Measurements from ENCODE around the gene PHPT1.
"Not testable (repeated sequence)": the region's sequence is repeated elsewhere in the genome, so short reads cannot be mapped to it uniquely, and the experiment has no call there.

PHPT1 gene

DNA sequence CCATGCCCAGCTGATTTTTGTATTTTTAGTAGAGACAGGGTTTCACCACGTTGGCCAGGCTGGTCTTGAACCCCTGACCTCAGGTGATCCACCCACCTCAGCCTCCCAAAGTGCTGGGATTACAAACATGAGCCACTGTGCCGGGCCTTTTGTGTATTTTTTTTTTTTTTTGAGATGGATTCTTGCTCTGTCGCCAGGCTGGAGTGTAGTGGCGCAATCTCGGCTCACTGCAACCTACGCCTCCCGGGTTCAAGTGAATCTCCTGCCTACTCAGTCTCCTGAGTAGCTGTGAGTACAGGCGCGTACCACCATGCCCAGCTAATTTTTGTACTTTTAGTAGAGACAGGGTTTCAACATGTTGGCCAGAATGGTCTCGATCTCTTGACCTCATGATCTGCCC lies 34.5 kb downstream of the PHPT1 start:
- DNase-seq (ENCODE audit: low spot score) = not testable (repeated sequence)

DNA sequence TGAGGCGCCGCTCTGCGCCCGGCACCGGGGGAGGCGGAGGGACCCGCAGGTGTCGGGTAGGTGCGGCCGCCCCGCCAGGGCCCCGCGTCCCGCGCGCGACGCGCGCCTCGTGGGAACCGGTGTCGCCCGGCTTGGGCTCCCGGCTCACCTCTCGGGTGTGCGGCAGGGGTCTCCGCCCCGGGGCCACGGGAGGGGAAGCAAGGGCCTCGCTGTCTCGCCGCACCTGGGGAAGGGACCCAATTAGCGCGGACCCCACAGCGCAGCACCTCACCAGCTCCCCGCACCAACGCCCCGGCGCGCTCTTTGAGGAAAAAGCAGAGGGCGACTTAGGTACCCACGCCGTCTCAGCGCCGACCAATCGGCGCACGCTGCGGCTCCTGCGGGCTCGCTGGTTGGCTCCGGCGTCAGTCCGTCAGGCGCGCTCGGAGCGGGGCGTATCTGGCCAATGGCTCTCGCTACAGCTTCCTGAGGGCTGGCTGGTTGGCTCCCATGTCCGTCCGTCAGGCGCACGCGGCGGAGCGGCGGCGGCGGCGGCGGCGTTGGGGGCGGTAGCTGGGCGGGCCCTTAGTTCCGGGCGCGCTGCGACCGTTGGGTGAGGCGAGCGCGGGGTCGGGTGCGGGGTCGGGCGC lies 36.9 kb downstream of the PHPT1 start, which contains the start of gene TRAF2:
Gene TRAF2, plus strand, starts transcription at position 567 of the 629 bp plus-strand sequence. CDS start 12,225 bp downstream, outside the sequence.
- peak; percentile 98 for DNase-seq (ENCODE audit: low spot score)

DNA sequence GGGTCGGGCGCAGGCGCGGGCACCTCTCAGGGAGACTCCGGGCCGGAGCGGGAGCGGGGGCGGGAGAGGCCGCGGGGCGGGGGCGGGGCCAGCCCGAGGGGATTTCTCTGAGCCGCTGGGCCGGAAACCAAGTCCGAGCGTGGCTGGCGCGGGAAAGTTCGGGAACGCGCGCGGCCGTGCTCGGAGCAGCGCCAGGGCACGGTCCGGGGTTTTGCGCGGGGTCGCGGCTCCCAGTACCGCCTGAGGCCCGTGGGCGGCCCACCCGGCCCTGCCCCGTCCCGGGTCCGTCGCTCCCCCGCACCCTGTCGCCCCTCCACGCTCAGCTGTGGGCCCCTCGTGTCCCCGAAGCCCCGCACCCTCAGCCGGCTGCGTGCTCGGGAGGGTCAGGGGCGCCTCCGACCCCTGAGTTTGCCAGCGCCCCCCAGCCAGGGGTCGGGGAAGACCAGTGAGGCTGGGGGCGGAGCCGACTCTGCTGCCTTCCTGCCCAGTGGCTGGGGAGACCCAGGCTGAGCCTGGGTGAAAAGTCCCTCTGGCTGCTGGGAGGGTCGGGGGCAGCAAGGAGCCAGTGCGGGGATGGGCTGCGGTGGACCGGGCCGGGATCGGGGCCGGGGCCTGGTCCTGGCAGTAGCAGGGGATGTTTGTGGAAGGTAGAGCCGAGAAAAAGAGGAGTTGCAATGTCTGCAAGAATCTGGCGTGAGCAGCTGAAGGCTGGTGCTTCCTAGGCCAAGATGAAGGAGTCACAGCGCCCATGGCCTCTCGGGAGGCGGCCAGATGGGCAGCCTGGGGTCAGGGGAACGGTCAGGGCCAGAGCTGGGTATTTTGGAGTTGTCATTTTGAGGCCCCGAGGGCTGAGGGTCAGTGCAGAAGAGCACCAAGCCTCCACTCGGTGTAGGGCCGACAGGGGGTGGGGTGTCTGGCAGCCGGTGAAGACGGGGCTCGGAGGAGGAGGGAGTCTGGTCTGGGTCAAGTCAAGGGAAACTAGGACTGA lies 37.7 kb downstream of the PHPT1 start:
- DNase-seq (ENCODE audit: low spot score) = peak; percentile 57

DNA sequence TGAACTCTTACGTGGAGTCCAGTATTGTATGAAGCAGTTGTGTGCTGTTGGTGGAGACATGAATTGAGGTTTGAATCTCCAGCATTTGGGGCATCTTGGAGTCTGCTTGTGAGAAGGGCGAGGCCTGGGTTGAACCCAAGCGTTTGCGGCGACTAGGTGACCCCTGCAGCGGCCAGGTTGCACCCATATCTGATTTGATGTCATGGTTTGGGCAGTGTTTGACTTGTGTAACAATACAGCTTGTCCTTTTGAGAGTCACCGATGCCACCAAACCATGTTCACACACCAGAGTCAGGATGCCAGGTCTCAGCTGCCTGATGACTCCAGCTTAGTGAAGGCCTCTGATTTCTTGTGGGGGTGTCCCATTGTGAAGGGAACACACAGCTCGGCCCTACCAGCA lies 39.2 kb downstream of the PHPT1 start:
- no peak for DNase-seq (ENCODE audit: low spot score)

DNA sequence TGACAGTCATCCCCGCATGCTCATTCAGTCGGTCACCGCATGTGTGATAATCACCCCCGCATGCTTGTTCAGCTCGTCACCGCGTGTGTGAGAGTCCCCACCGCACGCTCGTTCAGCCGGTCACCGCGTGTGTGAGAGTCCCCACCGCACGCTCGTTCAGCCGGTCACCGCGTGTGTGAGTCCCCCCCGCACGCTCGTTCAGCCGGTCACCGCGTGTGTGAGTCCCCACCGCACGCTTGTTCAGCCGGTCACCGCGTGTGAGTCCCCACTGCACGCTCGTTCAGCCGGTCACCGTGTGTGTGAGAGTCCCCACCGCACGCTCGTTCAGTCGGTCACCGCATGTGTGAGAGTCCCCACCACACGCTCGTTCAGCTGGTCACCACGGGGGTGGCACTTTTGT lies 40.6 kb downstream of the PHPT1 start:
- no peak for DNase-seq (ENCODE audit: low spot score)

DNA sequence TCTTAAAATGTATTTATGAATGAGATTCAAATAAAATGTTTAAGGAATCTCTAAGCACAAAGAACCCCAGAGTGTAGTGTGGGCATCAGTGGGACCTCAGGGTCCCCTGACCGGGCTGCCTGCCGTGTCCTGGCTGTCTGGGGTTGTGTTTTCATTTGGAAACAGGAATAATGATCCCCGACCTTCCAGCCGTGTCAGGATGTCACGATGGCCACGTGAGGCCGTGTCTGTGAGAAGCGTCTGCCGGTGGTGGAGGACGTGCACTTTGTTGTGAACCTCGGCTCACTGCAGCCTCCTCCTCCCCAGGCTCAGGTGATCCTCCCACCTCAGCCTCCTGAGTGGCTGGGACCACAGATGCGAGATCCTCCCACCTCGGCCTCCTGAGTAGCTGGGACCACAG lies 41.5 kb downstream of the PHPT1 start:
- DNase-seq (ENCODE audit: low spot score) = no peak

DNA sequence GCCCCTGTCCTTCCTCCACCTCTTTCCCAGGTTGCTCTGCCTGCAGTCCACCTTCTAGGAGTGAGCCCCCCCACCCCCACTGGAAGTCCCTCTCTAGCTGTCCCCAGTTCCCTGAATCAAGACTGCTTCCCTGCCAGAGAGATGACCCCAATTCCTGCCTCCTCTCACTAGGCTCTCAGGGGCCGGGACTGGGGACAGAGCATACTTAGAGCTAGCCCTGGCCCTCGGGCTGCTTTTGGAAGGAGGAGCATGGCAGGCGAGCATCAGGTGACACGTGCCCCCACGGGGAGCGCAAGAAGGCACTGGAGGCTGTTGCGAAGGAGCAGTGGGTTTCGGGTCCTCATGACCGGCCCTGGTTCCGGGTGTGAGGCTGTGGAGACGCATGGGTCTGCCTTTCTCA lies 46.8 kb downstream of the PHPT1 start:
- no peak for DNase-seq (ENCODE audit: low spot score)

DNA sequence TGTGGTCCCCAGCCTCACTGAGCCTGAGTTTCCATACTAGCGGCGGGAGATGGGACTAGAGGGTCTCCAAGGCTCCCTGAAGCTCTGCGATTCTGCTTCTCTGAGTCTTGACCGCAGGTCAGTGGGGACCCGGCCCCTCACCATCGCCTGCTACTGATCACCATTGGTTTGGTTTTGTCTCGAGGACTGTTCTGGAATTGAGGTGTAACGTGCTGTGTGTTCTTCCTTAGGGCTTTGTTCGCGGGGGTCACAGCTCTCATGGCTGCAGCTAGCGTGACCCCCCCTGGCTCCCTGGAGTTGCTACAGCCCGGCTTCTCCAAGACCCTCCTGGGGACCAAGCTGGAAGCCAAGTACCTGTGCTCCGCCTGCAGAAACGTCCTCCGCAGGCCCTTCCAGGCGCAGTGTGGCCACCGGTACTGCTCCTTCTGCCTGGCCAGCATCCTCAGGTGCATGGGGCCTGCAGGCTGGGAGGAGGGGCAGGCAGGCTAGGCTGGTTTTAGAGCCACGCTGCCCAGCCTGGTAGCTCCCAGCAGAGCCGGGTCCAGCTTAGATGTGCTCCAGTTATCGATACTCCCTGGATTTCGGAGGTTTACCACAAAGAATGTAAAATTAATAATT lies 49.4 kb downstream of the PHPT1 start:
- DNase-seq (ENCODE audit: low spot score) = no peak

DNA sequence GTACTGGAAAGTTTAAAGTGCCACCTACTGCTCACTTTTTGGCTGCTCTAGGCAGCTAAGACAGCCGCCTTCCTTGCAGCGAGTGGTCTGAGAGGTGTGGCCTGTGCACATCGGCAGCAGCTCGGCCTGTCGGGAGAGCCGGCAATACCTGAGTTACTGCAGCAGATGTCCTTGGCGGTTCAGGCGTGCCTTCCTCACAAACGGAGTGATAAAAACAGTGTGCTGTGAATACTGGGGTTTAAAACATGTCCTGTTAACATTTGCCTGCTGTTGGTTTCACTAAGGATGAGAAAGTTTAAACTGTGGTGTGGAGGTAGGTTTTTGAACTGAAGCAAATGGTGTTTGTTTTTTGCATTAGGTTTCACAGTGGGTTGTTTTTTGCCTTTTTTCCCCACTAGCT lies 50.0 kb downstream of the PHPT1 start:
- no peak for DNase-seq (ENCODE audit: low spot score)

DNA sequence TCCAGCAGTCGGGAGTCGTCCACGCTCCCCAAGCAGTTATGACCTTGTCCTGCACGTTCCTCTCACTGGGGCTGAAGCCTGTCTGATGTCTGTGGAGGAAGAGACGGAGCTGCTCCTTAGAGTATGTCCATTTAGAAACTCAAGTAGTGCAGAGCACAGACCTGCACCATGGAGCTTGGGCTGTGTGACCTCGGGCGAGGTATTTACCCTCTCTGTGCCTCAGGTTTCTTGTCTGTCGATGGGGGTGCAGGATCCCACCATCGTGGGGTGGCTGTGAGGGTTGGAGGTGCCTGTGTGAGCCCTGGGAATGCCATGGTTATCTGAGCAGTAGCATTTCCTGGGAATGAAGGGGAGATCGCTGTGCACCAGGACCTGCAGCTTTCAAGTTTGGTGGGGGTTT lies 51.3 kb downstream of the PHPT1 start:
- DNase-seq (ENCODE audit: low spot score) = no peak

Small RNA genes lying within 50 kb of the gene (small RNA-seq; reads per million reads assigned to genes)
- gene AL355987.2 (0 reads per million in 2 experiments), gene MIR4292 (0 reads per million in 2 experiments), gene MIR4479 (0.03 to 0.09 reads per million in 2 experiments)
